ENCODE data around the gene WIZ. TPM values are rescaled to one million over a fixed set of nuclear protein-coding genes. Genes with fewer than 3 reads are reported as not detected.

WIZ gene
- total RNA-seq, 1 experiment from 2014 or later: 31.9 TPM

- Mint-ChIP-seq H3K27ac (ENCODE audit: unreplicated experiment) (no peak overlapping the region), H3K4me1 (ENCODE audit: low read depth, unreplicated experiment) (peaks cover 7% of the 10 kb centered on the region), H3K27me3 (ENCODE audit: unreplicated experiment) (no peaks in the 10 kb centered on the region), H3K4me3 (ENCODE audit: low read depth, unreplicated experiment) (no peak overlapping the region), H3K36me3 (ENCODE audit: insufficient read depth, unreplicated experiment) (peaks cover 20% of the 10 kb centered on the region), H3K9me3 (ENCODE audit: low read depth, unreplicated experiment) (no peaks in the 10 kb centered on the region)
- no peak for DNase-seq
- no TSS peak for BruUV-seq (replicated peaks)
- CTCF ChIA-PET: no interaction called here
- TF ChIP-seq CTCF (IDR thresholded peaks at IDR 0.05; ENCODE audit: unreplicated experiment): no peak
- intact Hi-C loops (cut with micrococcal nuclease; ENCODE audit: unreplicated experiment): no loop called here
These were observed 25.6 kb downstream of the WIZ start for GRCh38 chr19:15424121-15424520.

- Mint-ChIP-seq H3K27me3 (ENCODE audit: unreplicated experiment) (no peaks in the 10 kb centered on the region), H3K4me1 (ENCODE audit: low read depth, unreplicated experiment) (peaks cover 7% of the 10 kb centered on the region), H3K36me3 (ENCODE audit: insufficient read depth, unreplicated experiment) (peaks cover 30% of the 10 kb centered on the region), H3K9me3 (ENCODE audit: low read depth, unreplicated experiment) (no peaks in the 10 kb centered on the region), H3K27ac (ENCODE audit: unreplicated experiment) (no peak overlapping the region), H3K4me3 (ENCODE audit: low read depth, unreplicated experiment) (no peak overlapping the region)
- DNase-seq: no peak
- intact Hi-C loops (cut with micrococcal nuclease; ENCODE audit: unreplicated experiment): no loop called here
- CTCF ChIA-PET: no interaction called here
- no peak for TF ChIP-seq CTCF (IDR thresholded peaks at IDR 0.05; ENCODE audit: unreplicated experiment)
- BruUV-seq (replicated peaks): no TSS peak
These were observed 26.6 kb downstream of the WIZ start for GRCh38 chr19:15423130-15423529.

- BruUV-seq (replicated peaks): no TSS peak
- no peak for DNase-seq
- H3K36me3 Mint-ChIP-seq (ENCODE audit: insufficient read depth, unreplicated experiment): peaks cover 36% of the 10 kb centered on the region
- no peak overlapping the region for H3K4me3 Mint-ChIP-seq (ENCODE audit: low read depth, unreplicated experiment)
- CTCF ChIA-PET: no interaction called here
- peaks cover 7% of the 10 kb centered on the region for H3K4me1 Mint-ChIP-seq (ENCODE audit: low read depth, unreplicated experiment)
- H3K27me3 Mint-ChIP-seq (ENCODE audit: unreplicated experiment): no peaks in the 10 kb centered on the region
- no peaks in the 10 kb centered on the region for H3K9me3 Mint-ChIP-seq (ENCODE audit: low read depth, unreplicated experiment)
- no peak overlapping the region for H3K27ac Mint-ChIP-seq (ENCODE audit: unreplicated experiment)
- no peak for TF ChIP-seq CTCF (IDR thresholded peaks at IDR 0.05; ENCODE audit: unreplicated experiment)
- intact Hi-C loops (cut with micrococcal nuclease; ENCODE audit: unreplicated experiment): no loop called here
These were observed 27.3 kb downstream of the WIZ start for GRCh38 chr19:15422296-15423075.

GRCh38 chr19:15421721-15422260 lies 28.0 kb downstream of the WIZ start:
- H3K27ac Mint-ChIP-seq (ENCODE audit: unreplicated experiment): no peak overlapping the region
- CTCF ChIA-PET: no interaction called here
- H3K27me3 Mint-ChIP-seq (ENCODE audit: unreplicated experiment): no peaks in the 10 kb centered on the region
- no peak for TF ChIP-seq CTCF (IDR thresholded peaks at IDR 0.05; ENCODE audit: unreplicated experiment)
- no peaks in the 10 kb centered on the region for H3K9me3 Mint-ChIP-seq (ENCODE audit: low read depth, unreplicated experiment)
- H3K36me3 Mint-ChIP-seq (ENCODE audit: insufficient read depth, unreplicated experiment): peaks cover 29% of the 10 kb centered on the region
- no peak overlapping the region for H3K4me3 Mint-ChIP-seq (ENCODE audit: low read depth, unreplicated experiment)
- BruUV-seq (replicated peaks): no TSS peak
- DNase-seq: no peak
- H3K4me1 Mint-ChIP-seq (ENCODE audit: low read depth, unreplicated experiment): peaks cover 10% of the 10 kb centered on the region
- intact Hi-C loops (cut with micrococcal nuclease; ENCODE audit: unreplicated experiment): no loop called here
